Measurements from ENCODE around the gene SC5D. TPM values are rescaled to one million over a fixed set of nuclear protein-coding genes. Genes with fewer than 3 reads are reported as not detected.

Gene SC5D
- total and polyA plus RNA-seq, 2 of the 8 experiments (the other 6 are each of a cell fraction or from before 2014, with no cell fraction given): 73.9 to 90.3 TPM

DNA sequence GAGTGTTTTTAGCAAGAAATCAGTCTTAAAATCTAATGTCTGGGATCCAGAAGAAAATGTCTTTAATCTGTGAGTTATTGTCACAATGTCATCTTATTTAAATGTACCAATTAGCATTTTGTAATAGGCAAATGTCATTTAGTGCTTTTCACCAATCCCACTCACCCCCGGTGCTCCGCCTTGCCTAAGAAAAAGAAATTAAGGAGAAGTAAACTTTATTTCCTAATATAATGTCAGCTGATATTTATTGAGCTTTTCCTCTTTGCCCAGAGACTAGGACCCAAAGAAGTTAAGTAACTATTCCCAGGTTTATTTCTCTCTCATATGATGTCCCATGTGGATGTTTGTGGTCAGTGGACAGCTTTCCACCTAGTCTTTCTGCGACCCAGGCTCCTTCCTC lies 16.2 kb downstream of the SC5D start (continued):
- TF ChIP-seq, protein P1, sequence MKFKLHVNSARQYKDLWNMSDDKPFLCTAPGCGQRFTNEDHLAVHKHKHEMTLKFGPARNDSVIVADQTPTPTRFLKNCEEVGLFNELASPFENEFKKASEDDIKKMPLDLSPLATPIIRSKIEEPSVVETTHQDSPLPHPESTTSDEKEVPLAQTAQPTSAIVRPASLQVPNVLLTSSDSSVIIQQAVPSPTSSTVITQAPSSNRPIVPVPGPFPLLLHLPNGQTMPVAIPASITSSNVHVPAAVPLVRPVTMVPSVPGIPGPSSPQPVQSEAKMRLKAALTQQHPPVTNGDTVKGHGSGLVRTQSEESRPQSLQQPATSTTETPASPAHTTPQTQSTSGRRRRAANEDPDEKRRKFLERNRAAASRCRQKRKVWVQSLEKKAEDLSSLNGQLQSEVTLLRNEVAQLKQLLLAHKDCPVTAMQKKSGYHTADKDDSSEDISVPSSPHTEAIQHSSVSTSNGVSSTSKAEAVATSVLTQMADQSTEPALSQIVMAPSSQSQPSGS (IDR thresholded peaks at IDR 0.05; ENCODE audit: low read length): no peak
- TF ChIP-seq TEAD4 (IDR thresholded peaks at IDR 0.05; ENCODE audit: low read depth, low read length): no peak
- TF ChIP-seq RBBP5 (IDR thresholded peaks at IDR 0.05; ENCODE audit: borderline replicate concordance, low read depth, low read length): no peak
- no peak for TF ChIP-seq BRCA1 (IDR thresholded peaks at IDR 0.05; ENCODE audit: low read depth, low read length)
- no peak for TF ChIP-seq ZNF274 (IDR thresholded peaks at IDR 0.05; ENCODE audit: borderline replicate concordance, extremely low read depth, low read length)
- no peak for TF ChIP-seq EZH2 (IDR thresholded peaks at IDR 0.05; ENCODE audit: low read depth, low read length, severe bottlenecking)
- no peak for TF ChIP-seq BACH1 (IDR thresholded peaks at IDR 0.05; ENCODE audit: low read length)
- TF ChIP-seq RXRA (IDR thresholded peaks at IDR 0.05; ENCODE audit: insufficient read depth, low read depth, low read length): no peak
- TF ChIP-seq EP300 (IDR thresholded peaks at IDR 0.05; ENCODE audit: borderline replicate concordance in 1 of 2, low read depth in 2 of 2, low read length in 2 of 2): no peak
- no peak for TF ChIP-seq PHF8 (conservative IDR thresholded peaks at IDR 0.05; ENCODE audit: low read depth, low read length)

All from H1 (cell line).